HepG2 (cell line): ENCODE results near the gene CMIP. TPM values are rescaled to one million over a fixed set of nuclear protein-coding genes. Genes with fewer than 3 reads are reported as not detected.

Experiments used
- CREB1 ChIP-seq, 2 experiments: fragments of 450-650 bp in 1 of 2; IDR thresholded peaks; 2 replicates each; pipeline ENCODE4 v1.6.1; 2016 to 2017; ENCODE audit warnings: control low read depth in 1 of 2, mild to moderate bottlenecking in 1 of 2, missing compliant biosample characterization in 1 of 2, missing genetic modification characterization in 1 of 2
- DR1 ChIP-seq: sonication (generic); formaldehyde crosslinking; IDR thresholded peaks from 2 replicates; pipeline ENCODE4 v1.8.0; 2021; ENCODE audit warnings: mild to moderate bottlenecking, missing genetic modification reagents, inconsistent platforms
- FOXO1 ChIP-seq: sonication (generic); formaldehyde crosslinking; IDR thresholded peaks from 2 replicates; pipeline ENCODE4 v1.4.0; 2020; ENCODE audit warnings: missing genetic modification reagents
- MTA1 ChIP-seq: sonication (generic); formaldehyde crosslinking; IDR thresholded peaks from 2 replicates; pipeline ENCODE4 v1.4.0; 2020; ENCODE audit warnings: missing genetic modification reagents, mild to moderate bottlenecking, borderline replicate concordance
- SALL1 ChIP-seq: sonication (generic); formaldehyde crosslinking; IDR thresholded peaks from 2 replicates; pipeline ENCODE4 v1.8.0; 2022; ENCODE audit warnings: mild to moderate bottlenecking, missing genetic modification reagents
- SKI ChIP-seq: fragments of 450-650 bp; IDR thresholded peaks from one replicate; pipeline ENCODE4 v1.6.1; 2018; ENCODE audit warnings: mild to moderate bottlenecking; ENCODE audit not compliant: partially characterized antibody
- SMARCC2 ChIP-seq: fragments of 450-650 bp; IDR thresholded peaks from 2 replicates; pipeline ENCODE4 v1.6.1; 2017; ENCODE audit warnings: antibody characterized with exemption, mild to moderate bottlenecking
- SMARCE1 ChIP-seq: fragments of 450-650 bp; IDR thresholded peaks from 2 replicates; pipeline ENCODE4 v1.6.1; 2017; ENCODE audit warnings: borderline replicate concordance
- TBX3 ChIP-seq: fragments of 450-650 bp; IDR thresholded peaks from 2 replicates; pipeline ENCODE4 v1.6.1; 2017; ENCODE audit warnings: antibody characterized with exemption, mild to moderate bottlenecking, inconsistent platforms, borderline replicate concordance
- ZFP82 ChIP-seq: sonication (generic); formaldehyde crosslinking; IDR thresholded peaks from 2 replicates; pipeline ENCODE4 v1.5.1; 2020; ENCODE audit warnings: mild to moderate bottlenecking, missing genetic modification reagents, borderline replicate concordance
- ZNF138 ChIP-seq: sonication (generic); formaldehyde crosslinking; IDR thresholded peaks from 2 replicates; pipeline ENCODE4 v1.5.0; 2020; ENCODE audit warnings: mild to moderate bottlenecking, low read depth, missing genetic modification reagents
- ZNF232 ChIP-seq: sonication (generic); formaldehyde crosslinking; IDR thresholded peaks from 2 replicates; pipeline ENCODE4 v1.4.0; 2020; ENCODE audit warnings: missing genetic modification reagents, borderline replicate concordance
- ZNF235 ChIP-seq: sonication (generic); formaldehyde crosslinking; IDR thresholded peaks from 2 replicates; pipeline ENCODE4 v1.8.1; 2023; ENCODE audit warnings: mild to moderate bottlenecking, missing genetic modification reagents, borderline replicate concordance
- ZNF274 ChIP-seq: sonication (generic); formaldehyde crosslinking; IDR thresholded peaks from 2 replicates; pipeline ENCODE4 v1.5.1; 2020; ENCODE audit warnings: mild to moderate bottlenecking, missing genetic modification reagents
- ZNF891 ChIP-seq: sonication (generic); formaldehyde crosslinking; IDR thresholded peaks from 2 replicates; pipeline ENCODE4 v1.5.0; 2020; ENCODE audit warnings: mild to moderate bottlenecking, missing genetic modification reagents
- polyA plus RNA-seq, 8 experiments: library from polyadenylated mRNA; depleted of rRNA in 3 of 8; stranded (reverse) in 7 of 8; unstranded in 1 of 8; fragments of >200 nt; fragmentation: Illumina TruSeq in 4 of 8; extraction: Trizol in 4 of 8; gene quantifications; 2 replicates each; pipeline versions ENCODE4 v1.2.1 to v1.2.3, GENCODE V29; 2011 to 2016; ENCODE audit warnings: low read depth in 4 of 8, missing spikeins in 1 of 8, mixed read lengths in 1 of 8; ENCODE audit not compliant: insufficient read depth in 1 of 8
- total RNA-seq, 5 experiments: library from RNA; depleted of rRNA; stranded (reverse); fragments of >200 nt; fragmentation: Illumina TruSeq; extraction: Trizol; gene quantifications; 2 replicates each; pipeline ENCODE4 v1.2.3, GENCODE V29; 2016; ENCODE audit warnings: low read depth in 1 of 5
- TF ChIP-seq, protein P1 (sequence below): sonication (generic); formaldehyde crosslinking; IDR thresholded peaks from 2 replicates; pipeline ENCODE4 v1.4.0; 2020; ENCODE audit warnings: missing genetic modification reagents
- TF ChIP-seq, protein P2 (sequence below): sonication (generic); formaldehyde crosslinking; IDR thresholded peaks from 2 replicates; pipeline ENCODE4 v1.4.0; 2020; ENCODE audit warnings: mild to moderate bottlenecking, missing genetic modification reagents
- TF ChIP-seq, protein P3 (sequence below): sonication (generic); formaldehyde crosslinking; IDR thresholded peaks from 2 replicates; pipeline ENCODE4 v1.5.1; 2020; ENCODE audit warnings: mild to moderate bottlenecking, missing genetic modification reagents
- TF ChIP-seq, protein P4 (sequence below): sonication (generic); formaldehyde crosslinking; conservative IDR thresholded peaks from 2 replicates; pipeline ENCODE4 v1.4.0; 2020; ENCODE audit warnings: missing genetic modification reagents
- TF ChIP-seq, protein P5 (sequence below): sonication (generic); formaldehyde crosslinking; IDR thresholded peaks from 2 replicates; pipeline ENCODE4 v1.4.0; 2020; ENCODE audit warnings: missing genetic modification reagents

CMIP gene
- total and polyA plus RNA-seq, 2 of the 13 experiments (the other 11 are each of a cell fraction or from before 2014, with no cell fraction given), result 10.9 to 18.1 TPM

DNA sequence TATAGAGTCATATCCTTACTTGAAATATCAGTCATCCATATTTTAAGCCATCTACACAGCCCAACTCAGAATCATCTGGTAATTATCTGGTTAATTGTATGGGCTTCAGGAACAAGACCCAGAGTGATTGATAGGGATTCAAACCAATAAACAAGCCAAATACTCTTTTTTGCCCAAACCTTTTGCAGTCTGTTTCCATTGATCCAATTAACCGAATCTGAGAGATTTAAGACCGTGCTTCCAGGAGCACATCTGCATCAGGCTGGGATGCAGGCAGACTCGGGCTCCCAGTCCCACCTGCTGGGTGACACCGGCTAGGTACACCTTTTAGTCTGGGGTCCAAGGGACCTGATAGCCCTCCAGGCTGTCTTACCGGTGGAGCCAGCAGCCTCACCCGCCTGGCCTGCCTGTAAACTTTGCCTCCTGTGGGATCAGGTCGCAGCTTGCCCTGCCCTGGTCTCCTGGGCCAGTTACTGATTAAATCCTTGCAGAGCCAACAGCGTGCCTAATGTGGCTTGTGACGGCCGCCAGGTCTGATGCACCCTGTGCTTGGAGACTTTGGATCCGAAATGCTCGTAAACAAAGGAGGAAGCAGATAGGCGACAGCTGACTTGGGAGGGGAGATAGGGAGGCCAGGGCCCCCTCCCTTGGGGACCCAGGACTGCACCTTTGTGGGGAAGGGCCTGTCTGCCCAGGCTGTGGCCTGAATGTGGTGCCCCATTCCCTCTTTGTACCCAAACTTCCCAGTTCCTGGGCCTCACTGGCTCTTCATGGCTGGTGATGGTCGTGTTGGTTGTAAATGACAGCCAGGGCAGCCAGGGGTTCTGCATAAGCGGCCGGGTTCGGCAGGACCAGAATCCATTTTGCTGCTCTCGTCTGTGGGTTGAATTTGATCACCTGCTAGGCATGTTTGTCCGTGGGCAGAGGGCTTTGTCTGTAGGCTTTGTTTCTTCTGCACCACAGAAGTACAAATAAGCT lies 3.8 kb downstream of the CMIP start (continued):
- TF ChIP-seq, protein P1, sequence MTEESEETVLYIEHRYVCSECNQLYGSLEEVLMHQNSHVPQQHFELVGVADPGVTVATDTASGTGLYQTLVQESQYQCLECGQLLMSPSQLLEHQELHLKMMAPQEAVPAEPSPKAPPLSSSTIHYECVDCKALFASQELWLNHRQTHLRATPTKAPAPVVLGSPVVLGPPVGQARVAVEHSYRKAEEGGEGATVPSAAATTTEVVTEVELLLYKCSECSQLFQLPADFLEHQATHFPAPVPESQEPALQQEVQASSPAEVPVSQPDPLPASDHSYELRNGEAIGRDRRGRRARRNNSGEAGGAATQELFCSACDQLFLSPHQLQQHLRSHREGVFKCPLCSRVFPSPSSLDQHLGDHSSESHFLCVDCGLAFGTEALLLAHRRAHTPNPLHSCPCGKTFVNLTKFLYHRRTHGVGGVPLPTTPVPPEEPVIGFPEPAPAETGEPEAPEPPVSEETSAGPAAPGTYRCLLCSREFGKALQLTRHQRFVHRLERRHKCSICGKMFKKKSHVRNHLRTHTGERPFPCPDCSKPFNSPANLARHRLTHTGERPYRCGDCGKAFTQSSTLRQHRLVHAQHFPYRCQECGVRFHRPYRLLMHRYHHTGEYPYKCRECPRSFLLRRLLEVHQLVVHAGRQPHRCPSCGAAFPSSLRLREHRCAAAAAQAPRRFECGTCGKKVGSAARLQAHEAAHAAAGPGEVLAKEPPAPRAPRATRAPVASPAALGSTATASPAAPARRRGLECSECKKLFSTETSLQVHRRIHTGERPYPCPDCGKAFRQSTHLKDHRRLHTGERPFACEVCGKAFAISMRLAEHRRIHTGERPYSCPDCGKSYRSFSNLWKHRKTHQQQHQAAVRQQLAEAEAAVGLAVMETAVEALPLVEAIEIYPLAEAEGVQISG, result peak; percentile 92
- peak; percentile 93 for TF ChIP-seq ZNF274
- TF ChIP-seq ZNF891, result peak; percentile 99
- TF ChIP-seq MTA1 (CRISPR knock-in tag), result peak; percentile 96
- TF ChIP-seq SALL1, result peak; percentile 99
- no peak for TF ChIP-seq SMARCE1
- TF ChIP-seq, protein P2, sequence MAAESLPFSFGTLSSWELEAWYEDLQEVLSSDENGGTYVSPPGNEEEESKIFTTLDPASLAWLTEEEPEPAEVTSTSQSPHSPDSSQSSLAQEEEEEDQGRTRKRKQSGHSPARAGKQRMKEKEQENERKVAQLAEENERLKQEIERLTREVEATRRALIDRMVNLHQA, result no peak
- TF ChIP-seq ZNF235, result no peak
- TF ChIP-seq, protein P3, sequence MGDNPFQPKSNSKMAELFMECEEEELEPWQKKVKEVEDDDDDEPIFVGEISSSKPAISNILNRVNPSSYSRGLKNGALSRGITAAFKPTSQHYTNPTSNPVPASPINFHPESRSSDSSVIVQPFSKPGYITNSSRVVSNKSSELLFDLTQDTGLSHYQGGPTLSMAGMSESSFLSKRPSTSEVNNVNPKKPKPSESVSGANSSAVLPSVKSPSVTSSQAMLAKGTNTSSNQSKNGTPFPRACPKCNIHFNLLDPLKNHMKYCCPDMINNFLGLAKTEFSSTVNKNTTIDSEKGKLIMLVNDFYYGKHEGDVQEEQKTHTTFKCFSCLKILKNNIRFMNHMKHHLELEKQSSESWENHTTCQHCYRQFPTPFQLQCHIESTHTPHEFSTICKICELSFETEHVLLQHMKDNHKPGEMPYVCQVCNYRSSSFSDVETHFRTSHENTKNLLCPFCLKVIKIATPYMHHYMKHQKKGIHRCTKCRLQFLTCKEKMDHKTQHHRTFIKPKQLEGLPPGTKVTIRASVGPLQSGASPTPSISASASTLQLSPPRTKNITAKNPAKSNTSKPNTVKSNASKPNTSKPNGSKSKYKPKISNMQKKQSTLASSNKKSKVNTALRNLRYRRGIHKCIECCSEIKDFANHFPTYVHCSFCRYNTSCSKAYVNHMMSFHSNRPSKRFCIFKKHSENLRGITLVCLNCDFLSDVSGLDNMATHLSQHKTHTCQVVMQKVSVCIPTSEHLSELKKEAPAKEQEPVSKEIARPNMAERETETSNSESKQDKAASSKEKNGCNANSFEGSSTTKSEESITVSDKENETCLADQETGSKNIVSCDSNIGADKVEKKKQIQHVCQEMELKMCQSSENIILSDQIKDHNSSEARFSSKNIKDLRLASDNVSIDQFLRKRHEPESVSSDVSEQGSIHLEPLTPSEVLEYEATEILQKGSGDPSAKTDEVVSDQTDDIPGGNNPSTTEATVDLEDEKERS (CRISPR knock-in tag), result peak; percentile 55; the same call in 1 of the 2 replicates
- peak; percentile 87; the same call in 1 of the 2 replicates for TF ChIP-seq DR1 (CRISPR knock-in tag)
- TF ChIP-seq, protein P4, sequence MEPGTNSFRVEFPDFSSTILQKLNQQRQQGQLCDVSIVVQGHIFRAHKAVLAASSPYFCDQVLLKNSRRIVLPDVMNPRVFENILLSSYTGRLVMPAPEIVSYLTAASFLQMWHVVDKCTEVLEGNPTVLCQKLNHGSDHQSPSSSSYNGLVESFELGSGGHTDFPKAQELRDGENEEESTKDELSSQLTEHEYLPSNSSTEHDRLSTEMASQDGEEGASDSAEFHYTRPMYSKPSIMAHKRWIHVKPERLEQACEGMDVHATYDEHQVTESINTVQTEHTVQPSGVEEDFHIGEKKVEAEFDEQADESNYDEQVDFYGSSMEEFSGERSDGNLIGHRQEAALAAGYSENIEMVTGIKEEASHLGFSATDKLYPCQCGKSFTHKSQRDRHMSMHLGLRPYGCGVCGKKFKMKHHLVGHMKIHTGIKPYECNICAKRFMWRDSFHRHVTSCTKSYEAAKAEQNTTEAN (CRISPR knock-in tag), result peak; percentile 91; the same call in 1 of the 2 replicates
- peak; percentile 12; the same call in 1 of the 2 replicates for TF ChIP-seq TBX3
- TF ChIP-seq ZNF232, result peak; percentile 95
- TF ChIP-seq CREB1 (IDR thresholded peaks at IDR 0.05), result peak; percentile 56
- TF ChIP-seq CREB1 (CRISPR knock-in tag; IDR thresholded peaks at IDR 0.05), result peak; percentile 40; the same call in 1 of the 2 replicates
- no peak for TF ChIP-seq ZFP82 (CRISPR knock-in tag)
- peak; percentile 32; the same call in 1 of the 2 replicates for TF ChIP-seq ZNF138 (CRISPR knock-in tag)
- peak; percentile 92 for TF ChIP-seq SKI
- peak; percentile 100 for TF ChIP-seq FOXO1 (CRISPR knock-in tag)
- TF ChIP-seq, protein P5, sequence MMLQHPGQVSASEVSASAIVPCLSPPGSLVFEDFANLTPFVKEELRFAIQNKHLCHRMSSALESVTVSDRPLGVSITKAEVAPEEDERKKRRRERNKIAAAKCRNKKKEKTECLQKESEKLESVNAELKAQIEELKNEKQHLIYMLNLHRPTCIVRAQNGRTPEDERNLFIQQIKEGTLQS (CRISPR knock-in tag), result peak; percentile 21; the same call in 1 of the 2 replicates
- no peak for TF ChIP-seq SMARCC2
